Ascending aorta (tissue), 2 donors: Measurements from ENCODE around the gene EIF4G2. TPM values are rescaled to one million over a fixed set of nuclear protein-coding genes. Genes with fewer than 3 reads are reported as not detected.

Experiments
- DNase-seq, 2 donors: peaks; one replicate each; pipeline ENCODE4 v3.0.0-alpha.2; 2019; ENCODE audit warnings: low spot score in 2 of 2
- H3K27ac ChIP-seq, 2 donors: fragments of 200-600 bp; sonication (generic); one replicate each; pipeline ENCODE4 v1.5.1; 2016 to 2017; ENCODE audit warnings: mild to moderate bottlenecking in 1 of 2
- H3K27me3 ChIP-seq: fragments of 200-600 bp; sonication (generic); one replicate; pipeline ENCODE4 v1.5.1; 2017
- H3K36me3 ChIP-seq, 2 donors: fragments of 200-600 bp; sonication (generic); one replicate each; pipeline ENCODE4 v1.5.1; 2016
- H3K4me1 ChIP-seq, 2 donors: fragments of 200-600 bp; sonication (generic); one replicate each; pipeline ENCODE4 v1.5.1; 2016 to 2017; ENCODE audit warnings: mild to moderate bottlenecking in 1 of 2
- H3K4me3 ChIP-seq, 2 donors: fragments of 200-600 bp; sonication (generic); one replicate each; pipeline ENCODE4 v1.5.1; 2016 to 2017; ENCODE audit warnings: mild to moderate bottlenecking in 1 of 2
- H3K9me3 ChIP-seq, 2 donors: fragments of 200-600 bp; sonication (generic); one replicate each; pipeline ENCODE4 v1.5.1; 2016
- intact Hi-C: fragments of 100-400 bp; cut with DNase I; formaldehyde crosslinking; loops from one replicate; pipeline ENCODE4 v1.15.1; 2023
- total RNA-seq: library from RNA; depleted of rRNA; stranded (reverse); fragments of >200 nt; gene quantifications from one replicate; pipeline ENCODE4 v1.1.0, GENCODE V29; 2016
- TF ChIP-seq, protein P1 (sequence below), 3 experiments: fragments of 200-600 bp in 2 of 3; fragments of 450-650 bp in 1 of 3; sonication (generic) in 2 of 3; IDR thresholded peaks; one replicate each; pipeline ENCODE4 v1.5.1; 2016 to 2019; ENCODE audit warnings: antibody characterized with exemption in 3 of 3, mild to moderate bottlenecking in 1 of 3, moderate library complexity in 1 of 3

Gene EIF4G2
- total RNA-seq, 1 donor from 2014 or later = 311 TPM

DNA sequence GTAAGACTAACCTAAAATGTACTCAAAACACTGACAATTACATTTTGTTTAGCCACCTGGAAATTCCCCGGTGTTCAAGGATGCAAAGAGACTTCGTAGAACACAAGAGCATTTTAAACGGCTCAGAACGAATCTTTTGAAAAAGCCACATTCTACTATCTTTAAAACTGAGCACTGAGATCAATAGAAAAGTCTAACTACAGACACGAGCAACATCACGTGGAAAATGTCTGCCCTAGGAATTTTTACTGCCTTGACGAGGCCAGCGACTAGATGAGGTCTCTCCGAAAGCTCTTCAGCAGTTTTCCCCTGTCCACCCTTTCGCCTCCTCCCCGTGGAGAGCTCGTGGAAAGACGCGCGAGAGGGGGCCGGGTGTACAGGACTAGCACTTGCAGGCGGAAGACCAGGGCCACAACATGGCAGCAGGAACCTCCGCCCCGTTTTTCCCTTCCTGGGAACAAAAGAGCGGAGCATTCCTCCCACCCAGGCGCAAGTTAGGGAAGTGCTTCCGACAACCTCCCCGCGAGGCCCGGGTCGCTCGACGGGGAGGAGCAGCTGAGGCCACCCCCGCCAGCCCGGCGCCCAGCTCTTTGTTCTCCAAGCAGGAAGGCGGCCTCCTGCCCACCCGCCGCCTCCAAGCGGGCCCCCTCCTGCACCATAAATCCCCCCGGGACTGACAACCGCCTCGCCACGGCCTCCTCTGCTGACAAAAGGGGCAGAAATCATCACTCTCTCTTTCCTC, 1.1 kb downstream of the EIF4G2 start:
- Histone ChIP-seq H3K27ac (peak overlapping the region; percentile 97 to 99), H3K4me3 (peak overlapping the region; percentile 83 to 99), H3K36me3 (peaks cover 41 to 42% of the 10 kb centered on the region in 2 donors), H3K27me3 (no peaks in the 10 kb centered on the region), H3K4me1 (peaks cover 0 to 45% of the 10 kb centered on the region in 2 donors), H3K9me3 (no peaks in the 10 kb centered on the region)
- intact Hi-C loops = loop anchor here (1.0 to 10.0 kb wide), 5 partner anchors 97 to 1233 kb away; partner anchors contain the start of genes GALNT18 and WEE1
- peak in 1 of 2 donors; percentile 74 for DNase-seq
- TF ChIP-seq, protein P1, sequence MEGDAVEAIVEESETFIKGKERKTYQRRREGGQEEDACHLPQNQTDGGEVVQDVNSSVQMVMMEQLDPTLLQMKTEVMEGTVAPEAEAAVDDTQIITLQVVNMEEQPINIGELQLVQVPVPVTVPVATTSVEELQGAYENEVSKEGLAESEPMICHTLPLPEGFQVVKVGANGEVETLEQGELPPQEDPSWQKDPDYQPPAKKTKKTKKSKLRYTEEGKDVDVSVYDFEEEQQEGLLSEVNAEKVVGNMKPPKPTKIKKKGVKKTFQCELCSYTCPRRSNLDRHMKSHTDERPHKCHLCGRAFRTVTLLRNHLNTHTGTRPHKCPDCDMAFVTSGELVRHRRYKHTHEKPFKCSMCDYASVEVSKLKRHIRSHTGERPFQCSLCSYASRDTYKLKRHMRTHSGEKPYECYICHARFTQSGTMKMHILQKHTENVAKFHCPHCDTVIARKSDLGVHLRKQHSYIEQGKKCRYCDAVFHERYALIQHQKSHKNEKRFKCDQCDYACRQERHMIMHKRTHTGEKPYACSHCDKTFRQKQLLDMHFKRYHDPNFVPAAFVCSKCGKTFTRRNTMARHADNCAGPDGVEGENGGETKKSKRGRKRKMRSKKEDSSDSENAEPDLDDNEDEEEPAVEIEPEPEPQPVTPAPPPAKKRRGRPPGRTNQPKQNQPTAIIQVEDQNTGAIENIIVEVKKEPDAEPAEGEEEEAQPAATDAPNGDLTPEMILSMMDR (IDR thresholded peaks at IDR 0.05) = no peak

DNA sequence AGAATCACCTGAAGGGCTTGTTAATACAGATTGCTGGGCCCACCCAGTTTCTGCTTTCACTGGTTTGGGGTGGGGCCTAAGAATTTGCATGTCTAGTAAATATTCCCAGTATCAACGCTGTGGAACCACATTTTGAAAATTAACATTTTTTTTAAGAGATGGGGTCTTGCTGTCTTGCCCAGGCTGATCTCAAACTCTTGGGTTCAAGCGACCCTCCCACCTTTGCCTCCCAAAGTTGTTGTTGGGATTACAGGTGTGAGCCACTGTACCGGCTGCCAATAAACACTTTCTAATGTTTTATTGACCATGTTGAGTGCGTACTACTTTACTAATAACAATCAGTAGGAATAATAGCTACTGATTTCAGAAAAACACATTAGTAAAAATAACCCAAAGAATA, 2.5 kb downstream of the EIF4G2 start:
- DNase-seq = no peak
- H3K27me3 ChIP-seq = no peaks in the 10 kb centered on the region
- H3K9me3 ChIP-seq = no peaks in the 10 kb centered on the region
- H3K36me3 ChIP-seq = peaks cover 56 to 57% of the 10 kb centered on the region in 2 donors
- TF ChIP-seq, protein P1 (IDR thresholded peaks at IDR 0.05) = no peak
- H3K4me1 ChIP-seq = peaks cover 0 to 51% of the 10 kb centered on the region in 2 donors
- H3K27ac ChIP-seq = peak overlapping the region in 1 of 2 donors; percentile 27
- peak overlapping the region in 1 of 2 donors; percentile 83 for H3K4me3 ChIP-seq
- intact Hi-C loops = loop anchor here (5.0 to 10.0 kb wide), 4 partner anchors 99 to 1231 kb away; partner anchors contain the start of genes GALNT18 and WEE1

DNA sequence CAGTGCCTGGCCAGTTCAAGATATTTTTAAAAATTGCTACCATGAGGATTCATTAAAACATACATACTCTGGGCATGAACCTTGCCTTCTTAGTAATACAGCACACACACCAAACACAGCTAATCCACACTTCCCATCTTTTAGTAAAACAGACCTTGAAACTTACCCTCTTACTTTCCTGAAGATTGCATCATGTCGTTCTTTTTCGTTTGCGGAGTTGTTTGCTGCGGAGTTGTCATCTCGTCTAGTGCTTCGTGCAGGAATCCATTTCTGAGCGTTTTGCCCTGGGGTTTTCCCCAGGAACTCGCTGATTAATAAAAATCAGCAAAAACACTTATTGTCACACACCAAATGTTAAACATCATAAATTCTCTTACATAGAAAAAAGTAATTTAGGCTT, 3.0 kb downstream of the EIF4G2 start:
- H3K9me3 ChIP-seq = no peaks in the 10 kb centered on the region
- TF ChIP-seq, protein P1 (IDR thresholded peaks at IDR 0.05) = no peak
- H3K4me3 ChIP-seq = peak overlapping the region in 1 of 2 donors; percentile 83
- no peak overlapping the region for H3K27ac ChIP-seq
- peaks cover 0 to 52% of the 10 kb centered on the region in 2 donors for H3K4me1 ChIP-seq
- peaks cover 61% of the 10 kb centered on the region in 2 donors for H3K36me3 ChIP-seq
- DNase-seq = no peak
- H3K27me3 ChIP-seq = no peaks in the 10 kb centered on the region
- intact Hi-C loops = loop anchor here (5.0 to 10.0 kb wide), 4 partner anchors 99 to 1231 kb away; partner anchors contain the start of genes GALNT18 and WEE1

GRCh38 chr11:10803676-10804075, 5.0 kb downstream of the EIF4G2 start:
- no peak overlapping the region for H3K27ac ChIP-seq
- peaks cover 0 to 50% of the 10 kb centered on the region in 2 donors for H3K4me1 ChIP-seq
- no peaks in the 10 kb centered on the region for H3K27me3 ChIP-seq
- TF ChIP-seq, protein P1 (IDR thresholded peaks at IDR 0.05) = no peak
- no peak for DNase-seq
- H3K9me3 ChIP-seq = no peaks in the 10 kb centered on the region
- H3K4me3 ChIP-seq = no peak overlapping the region
- peaks cover 81 to 82% of the 10 kb centered on the region in 2 donors for H3K36me3 ChIP-seq
- intact Hi-C loops = loop anchor here (10.0 kb wide), 3 partner anchors 101 to 1229 kb away; partner anchors contain the start of genes GALNT18 and WEE1

- Histone ChIP-seq H3K9me3 (no peaks in the 10 kb centered on the region), H3K4me1 (peaks cover 0 to 31% of the 10 kb centered on the region in 2 donors), H3K36me3 (peaks cover 91 to 92% of the 10 kb centered on the region in 2 donors), H3K4me3 (no peak overlapping the region), H3K27me3 (no peaks in the 10 kb centered on the region), H3K27ac (peak overlapping the region in 1 of 2 donors; percentile 14)
- intact Hi-C loops = loop anchor here (10.0 kb wide), 3 partner anchors 105 to 1225 kb away; partner anchors contain the start of genes GALNT18 and WEE1
- TF ChIP-seq, protein P1 (IDR thresholded peaks at IDR 0.05) = no peak
- no peak for DNase-seq
These were observed 8.4 kb downstream of the EIF4G2 start for GRCh38 chr11:10800292-10800691.
